Measurements from ENCODE around the gene SMIM41.

Gene SMIM41

GRCh38 chr12:52147964-52148463 lies 68.5 kb downstream of the SMIM41 start:
- H3K27me3 ChIP-seq (ENCODE audit: control insufficient read depth, low read length) = no peaks in the 10 kb centered on the region
- no peak overlapping the region for H3K4me3 ChIP-seq (ENCODE audit: low read length)
- H4K20me1 ChIP-seq (ENCODE audit: control insufficient read depth, insufficient read depth, low read depth, low read length) = no peaks in the 10 kb centered on the region
- H3K36me3 ChIP-seq (ENCODE audit: control insufficient read depth, low read length) = no peaks in the 10 kb centered on the region
- no peaks in the 10 kb centered on the region for H3K4me1 ChIP-seq (ENCODE audit: control insufficient read depth, low read length)
- no peaks in the 10 kb centered on the region for H3K9me3 ChIP-seq (ENCODE audit: control insufficient read depth, insufficient read depth, low read length)
- no peaks in the 10 kb centered on the region; the same call in 1 of the 2 replicates for H3K79me2 ChIP-seq (ENCODE audit: control insufficient read depth, low read length)
- H3K27ac ChIP-seq (ENCODE audit: low read depth, low read length) = no peak overlapping the region
- no peak overlapping the region for H3K4me2 ChIP-seq (ENCODE audit: low read length)
- TF ChIP-seq CTCF (IDR thresholded peaks at IDR 0.05; ENCODE audit: low read depth, low read length, poor library complexity, severe bottlenecking) (no peak), EZH2phosphoT487 (IDR thresholded peaks at IDR 0.05; ENCODE audit: borderline replicate concordance, low read length) (no peak)
- no peaks in the 10 kb centered on the region for H3F3A ChIP-seq (ENCODE audit: control insufficient read depth, insufficient read depth)
- H3K9me2 ChIP-seq (replicated peaks; ENCODE audit: control insufficient read depth, low read length) = no peaks in the 10 kb centered on the region

- no peaks in the 10 kb centered on the region for H3K27me3 ChIP-seq (ENCODE audit: control insufficient read depth, low read length)
- no peak overlapping the region for H3K4me2 ChIP-seq (ENCODE audit: low read length)
- H3K36me3 ChIP-seq (ENCODE audit: control insufficient read depth, low read length) = no peaks in the 10 kb centered on the region
- no peaks in the 10 kb centered on the region for H3K9me3 ChIP-seq (ENCODE audit: control insufficient read depth, insufficient read depth, low read length)
- H4K20me1 ChIP-seq (ENCODE audit: control insufficient read depth, insufficient read depth, low read depth, low read length) = no peaks in the 10 kb centered on the region
- no peaks in the 10 kb centered on the region for H3K4me1 ChIP-seq (ENCODE audit: control insufficient read depth, low read length)
- no peak overlapping the region for H3K4me3 ChIP-seq (ENCODE audit: low read length)
- H3K79me2 ChIP-seq (ENCODE audit: control insufficient read depth, low read length) = no peaks in the 10 kb centered on the region; the same call in 1 of the 2 replicates
- H3K27ac ChIP-seq (ENCODE audit: low read depth, low read length) = no peak overlapping the region
- TF ChIP-seq EZH2phosphoT487 (IDR thresholded peaks at IDR 0.05; ENCODE audit: borderline replicate concordance, low read length) (no peak), CTCF (IDR thresholded peaks at IDR 0.05; ENCODE audit: low read depth, low read length, poor library complexity, severe bottlenecking) (no peak)
- H3K9me2 ChIP-seq (replicated peaks; ENCODE audit: control insufficient read depth, low read length) = no peaks in the 10 kb centered on the region
- H3F3A ChIP-seq (ENCODE audit: control insufficient read depth, insufficient read depth) = no peaks in the 10 kb centered on the region
Measured at GRCh38 chr12:52148464-52149181, 69.1 kb downstream of the SMIM41 start.

GRCh38 chr12:52149182-52149641 lies 69.7 kb downstream of the SMIM41 start:
- H3K4me3 ChIP-seq (ENCODE audit: low read length) = no peak overlapping the region
- no peaks in the 10 kb centered on the region for H3F3A ChIP-seq (ENCODE audit: control insufficient read depth, insufficient read depth)
- H3K27me3 ChIP-seq (ENCODE audit: control insufficient read depth, low read length) = no peaks in the 10 kb centered on the region
- no peak for TF ChIP-seq EZH2phosphoT487 (IDR thresholded peaks at IDR 0.05; ENCODE audit: borderline replicate concordance, low read length)
- no peak for TF ChIP-seq CTCF (IDR thresholded peaks at IDR 0.05; ENCODE audit: low read depth, low read length, poor library complexity, severe bottlenecking)
- no peak overlapping the region for H3K27ac ChIP-seq (ENCODE audit: low read depth, low read length)
- H3K36me3 ChIP-seq (ENCODE audit: control insufficient read depth, low read length) = no peaks in the 10 kb centered on the region
- H4K20me1 ChIP-seq (ENCODE audit: control insufficient read depth, insufficient read depth, low read depth, low read length) = no peaks in the 10 kb centered on the region
- no peaks in the 10 kb centered on the region for H3K9me3 ChIP-seq (ENCODE audit: control insufficient read depth, insufficient read depth, low read length)
- H3K79me2 ChIP-seq (ENCODE audit: control insufficient read depth, low read length) = no peaks in the 10 kb centered on the region; the same call in 1 of the 2 replicates
- no peak overlapping the region for H3K4me2 ChIP-seq (ENCODE audit: low read length)
- no peaks in the 10 kb centered on the region for H3K4me1 ChIP-seq (ENCODE audit: control insufficient read depth, low read length)
- no peaks in the 10 kb centered on the region for H3K9me2 ChIP-seq (replicated peaks; ENCODE audit: control insufficient read depth, low read length)

All from DOHH2 (cell line).